Transverse colon (tissue), 4 donors: ENCODE data around the gene BPTF.

Experiments used
- EP300 ChIP-seq: sonication (generic); formaldehyde crosslinking; IDR thresholded peaks from one replicate; pipeline ENCODE4 v1.6.1; 2017; ENCODE audit warnings: antibody characterized with exemption, low read depth
- POLR2A ChIP-seq: fragments of 450-650 bp; IDR thresholded peaks from one replicate; pipeline ENCODE4 v1.6.1; 2016; ENCODE audit warnings: antibody characterized with exemption, mild to moderate bottlenecking, moderate library complexity
- POLR2AphosphoS5 ChIP-seq, 3 donors: sonication (generic); formaldehyde crosslinking; IDR thresholded peaks; one replicate each; pipeline ENCODE4 v1.6.1; 2016; ENCODE audit warnings: antibody characterized with exemption in 3 of 3
- TF ChIP-seq, protein P1 (sequence below), 5 experiments: fragments of 200-600 bp in 3 of 5; fragments of 450-650 bp in 2 of 5; sonication (generic) in 3 of 5; IDR thresholded peaks; 1 replicate in 2 of 5; 2 replicates in 3 of 5; pipeline ENCODE4 v1.5.1; 2016 to 2017; ENCODE audit warnings: antibody characterized with exemption in 5 of 5, inconsistent platforms in 3 of 5, mild to moderate bottlenecking in 2 of 5, moderate library complexity in 1 of 5

DNA sequence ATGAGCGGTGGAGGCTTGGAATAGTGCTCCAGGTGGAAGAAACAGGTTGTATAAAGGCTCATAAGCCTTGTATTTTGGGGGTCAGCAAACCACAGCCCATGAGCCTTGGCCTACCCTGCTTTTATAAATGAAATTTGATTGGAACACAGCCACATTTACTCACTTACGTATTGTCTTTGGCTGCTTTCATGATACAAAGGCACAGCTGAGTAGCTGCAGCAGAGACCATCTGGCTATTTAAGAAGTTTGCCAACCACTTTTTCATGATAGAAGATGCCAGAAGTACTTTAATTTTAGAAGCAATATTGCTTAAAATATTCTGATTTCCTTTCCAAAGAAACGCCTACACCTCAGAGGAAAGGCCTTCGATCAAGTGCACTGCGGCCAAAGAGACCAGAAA, 97.2 kb downstream of the BPTF start:
- TF ChIP-seq, protein P1, sequence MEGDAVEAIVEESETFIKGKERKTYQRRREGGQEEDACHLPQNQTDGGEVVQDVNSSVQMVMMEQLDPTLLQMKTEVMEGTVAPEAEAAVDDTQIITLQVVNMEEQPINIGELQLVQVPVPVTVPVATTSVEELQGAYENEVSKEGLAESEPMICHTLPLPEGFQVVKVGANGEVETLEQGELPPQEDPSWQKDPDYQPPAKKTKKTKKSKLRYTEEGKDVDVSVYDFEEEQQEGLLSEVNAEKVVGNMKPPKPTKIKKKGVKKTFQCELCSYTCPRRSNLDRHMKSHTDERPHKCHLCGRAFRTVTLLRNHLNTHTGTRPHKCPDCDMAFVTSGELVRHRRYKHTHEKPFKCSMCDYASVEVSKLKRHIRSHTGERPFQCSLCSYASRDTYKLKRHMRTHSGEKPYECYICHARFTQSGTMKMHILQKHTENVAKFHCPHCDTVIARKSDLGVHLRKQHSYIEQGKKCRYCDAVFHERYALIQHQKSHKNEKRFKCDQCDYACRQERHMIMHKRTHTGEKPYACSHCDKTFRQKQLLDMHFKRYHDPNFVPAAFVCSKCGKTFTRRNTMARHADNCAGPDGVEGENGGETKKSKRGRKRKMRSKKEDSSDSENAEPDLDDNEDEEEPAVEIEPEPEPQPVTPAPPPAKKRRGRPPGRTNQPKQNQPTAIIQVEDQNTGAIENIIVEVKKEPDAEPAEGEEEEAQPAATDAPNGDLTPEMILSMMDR (IDR thresholded peaks at IDR 0.05), result no peak
- TF ChIP-seq POLR2AphosphoS5 (IDR thresholded peaks at IDR 0.05) (no peak), POLR2A (no peak), EP300 (no peak)
